Osteocyte (in vitro differentiated cells): ENCODE data around the gene KIAA1958. TPM values are rescaled to one million over a fixed set of nuclear protein-coding genes. Genes with fewer than 3 reads are reported as not detected.
A peak's percentile ranks its signal among the peaks of the same experiment; 100 is the strongest.

ENCODE experiments used
- DNase-seq: peaks from one replicate; pipeline ENCODE4 v3.0.0; 2021; ENCODE audit warnings: mixed read lengths; ENCODE audit not compliant: unreplicated experiment; ENCODE audit errors: extremely low spot score
- H3K27ac Mint-ChIP-seq: one replicate; pipeline ENCODE4 v1.8.0; 2021; ENCODE audit warnings: mild to moderate bottlenecking, mixed read lengths; ENCODE audit not compliant: unreplicated experiment
- H3K27me3 Mint-ChIP-seq: one replicate; pipeline ENCODE4 v1.8.0; 2021; ENCODE audit warnings: mixed read lengths; ENCODE audit not compliant: unreplicated experiment
- H3K36me3 Mint-ChIP-seq: one replicate; pipeline ENCODE4 v1.8.0; 2021; ENCODE audit warnings: mixed read lengths; ENCODE audit not compliant: unreplicated experiment
- H3K4me1 Mint-ChIP-seq: one replicate; pipeline ENCODE4 v1.8.0; 2021; ENCODE audit warnings: mixed read lengths; ENCODE audit not compliant: unreplicated experiment
- H3K4me3 Mint-ChIP-seq: one replicate; pipeline ENCODE4 v1.8.0; 2021; ENCODE audit warnings: mild to moderate bottlenecking, moderate library complexity, mixed read lengths; ENCODE audit not compliant: unreplicated experiment
- H3K9me3 Mint-ChIP-seq: one replicate; pipeline ENCODE4 v1.8.0; 2021; ENCODE audit warnings: mixed read lengths; ENCODE audit not compliant: unreplicated experiment
- total RNA-seq: library from RNA; stranded (reverse); gene quantifications from 2 replicates; pipeline ENCODE4 v1.2.1, GENCODE V29; 2021
- TF ChIP-seq, protein P1 (sequence below): fragments of 200-600 bp; sonication (generic); IDR thresholded peaks from 2 replicates; pipeline ENCODE4 v1.5.0; 2021; ENCODE audit warnings: antibody characterized with exemption, mild to moderate bottlenecking, moderate library complexity

KIAA1958 gene
- total RNA-seq, 1 donor from 2014 or later = 4.9 TPM

DNA sequence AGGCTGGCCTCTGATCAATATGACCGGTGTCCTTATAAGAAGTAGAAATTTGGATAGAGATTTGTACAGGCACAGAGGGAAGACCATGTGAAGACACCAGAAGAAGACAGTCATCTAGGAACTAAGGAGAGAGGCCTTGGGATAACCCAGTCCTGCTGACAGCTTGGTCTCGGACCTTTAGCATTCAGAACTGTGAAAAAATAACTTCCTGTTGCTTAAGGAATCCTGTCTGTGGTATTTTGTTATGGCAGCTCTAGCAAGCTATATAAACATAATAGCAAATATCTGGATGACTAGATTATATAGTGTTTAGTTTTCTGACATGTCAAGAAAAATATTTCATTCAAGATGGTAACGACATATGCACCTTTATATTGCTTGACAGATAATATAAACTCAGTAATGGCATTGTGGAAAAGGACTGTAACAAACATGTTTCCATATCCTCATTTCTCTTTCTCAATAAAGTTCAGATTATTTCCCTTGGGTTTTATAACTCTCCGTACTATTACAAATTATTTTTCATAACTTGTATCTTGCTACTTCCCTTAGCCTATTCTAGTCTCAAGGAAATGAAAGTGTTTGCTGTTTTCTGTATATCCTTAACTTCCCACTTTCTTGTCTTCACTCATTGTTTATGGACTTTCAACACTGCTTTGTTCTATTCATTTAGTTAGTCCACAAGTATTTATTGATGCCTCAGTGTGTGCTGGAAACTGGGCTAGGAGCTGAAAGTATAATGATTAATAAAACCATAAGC, 62.4 kb downstream of the KIAA1958 start:
- Mint-ChIP-seq H3K9me3 (no peaks in the 10 kb centered on the region), H3K4me3 (no peak overlapping the region), H3K4me1 (peaks cover 20% of the 10 kb centered on the region), H3K27me3 (no peaks in the 10 kb centered on the region), H3K36me3 (no peaks in the 10 kb centered on the region), H3K27ac (peak overlapping the region; percentile 72)
- TF ChIP-seq, protein P1, sequence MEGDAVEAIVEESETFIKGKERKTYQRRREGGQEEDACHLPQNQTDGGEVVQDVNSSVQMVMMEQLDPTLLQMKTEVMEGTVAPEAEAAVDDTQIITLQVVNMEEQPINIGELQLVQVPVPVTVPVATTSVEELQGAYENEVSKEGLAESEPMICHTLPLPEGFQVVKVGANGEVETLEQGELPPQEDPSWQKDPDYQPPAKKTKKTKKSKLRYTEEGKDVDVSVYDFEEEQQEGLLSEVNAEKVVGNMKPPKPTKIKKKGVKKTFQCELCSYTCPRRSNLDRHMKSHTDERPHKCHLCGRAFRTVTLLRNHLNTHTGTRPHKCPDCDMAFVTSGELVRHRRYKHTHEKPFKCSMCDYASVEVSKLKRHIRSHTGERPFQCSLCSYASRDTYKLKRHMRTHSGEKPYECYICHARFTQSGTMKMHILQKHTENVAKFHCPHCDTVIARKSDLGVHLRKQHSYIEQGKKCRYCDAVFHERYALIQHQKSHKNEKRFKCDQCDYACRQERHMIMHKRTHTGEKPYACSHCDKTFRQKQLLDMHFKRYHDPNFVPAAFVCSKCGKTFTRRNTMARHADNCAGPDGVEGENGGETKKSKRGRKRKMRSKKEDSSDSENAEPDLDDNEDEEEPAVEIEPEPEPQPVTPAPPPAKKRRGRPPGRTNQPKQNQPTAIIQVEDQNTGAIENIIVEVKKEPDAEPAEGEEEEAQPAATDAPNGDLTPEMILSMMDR = no peak
- DNase-seq = no peak

DNA sequence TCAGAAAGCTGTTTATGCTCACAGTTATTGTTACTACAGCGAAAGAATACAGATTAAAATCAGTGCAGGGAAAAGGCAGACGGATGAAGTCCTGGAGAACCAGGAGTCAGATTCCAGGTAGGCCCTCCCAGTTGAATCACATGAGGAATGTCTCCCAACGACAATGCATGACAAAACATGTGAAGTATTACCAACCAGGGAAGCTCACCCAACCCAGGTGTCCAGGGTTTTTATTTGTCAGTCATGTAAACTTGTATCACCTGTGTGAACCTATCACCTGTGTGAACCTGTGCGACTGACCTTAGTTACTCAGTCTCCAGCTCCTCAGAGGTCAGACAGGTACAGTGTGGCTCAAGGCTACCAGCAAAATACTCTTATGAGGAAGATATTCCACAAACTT, 63.9 kb downstream of the KIAA1958 start:
- H3K4me1 Mint-ChIP-seq = peaks cover 20% of the 10 kb centered on the region
- H3K27me3 Mint-ChIP-seq = no peaks in the 10 kb centered on the region
- H3K36me3 Mint-ChIP-seq = no peaks in the 10 kb centered on the region
- H3K27ac Mint-ChIP-seq = no peak overlapping the region
- no peak for DNase-seq
- no peaks in the 10 kb centered on the region for H3K9me3 Mint-ChIP-seq
- no peak overlapping the region for H3K4me3 Mint-ChIP-seq
- TF ChIP-seq, protein P1 = no peak

DNA sequence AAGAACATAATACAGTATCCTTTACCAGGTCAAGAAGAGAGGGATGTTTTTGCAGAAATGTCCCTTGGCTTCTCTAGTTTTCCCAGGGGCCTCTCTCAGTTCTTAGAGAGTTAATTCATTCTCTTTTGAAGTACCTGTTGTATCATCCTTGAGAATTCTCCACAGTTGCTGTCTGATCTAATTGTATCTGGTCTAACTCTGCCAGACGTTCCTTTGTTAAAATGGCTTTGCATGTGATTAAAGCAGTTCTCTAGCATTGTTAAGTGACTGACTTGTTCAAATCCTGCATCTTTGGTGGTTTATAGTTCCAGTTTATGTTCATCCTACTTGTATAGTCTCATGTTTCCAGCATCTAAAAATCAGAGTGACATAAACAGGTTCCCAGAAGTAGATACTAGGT, 65.0 kb downstream of the KIAA1958 start:
- Mint-ChIP-seq H3K27me3 (no peaks in the 10 kb centered on the region), H3K4me3 (no peak overlapping the region), H3K4me1 (peaks cover 19% of the 10 kb centered on the region), H3K36me3 (no peaks in the 10 kb centered on the region), H3K9me3 (no peaks in the 10 kb centered on the region), H3K27ac (no peak overlapping the region)
- TF ChIP-seq, protein P1 = no peak
- no peak for DNase-seq

DNA sequence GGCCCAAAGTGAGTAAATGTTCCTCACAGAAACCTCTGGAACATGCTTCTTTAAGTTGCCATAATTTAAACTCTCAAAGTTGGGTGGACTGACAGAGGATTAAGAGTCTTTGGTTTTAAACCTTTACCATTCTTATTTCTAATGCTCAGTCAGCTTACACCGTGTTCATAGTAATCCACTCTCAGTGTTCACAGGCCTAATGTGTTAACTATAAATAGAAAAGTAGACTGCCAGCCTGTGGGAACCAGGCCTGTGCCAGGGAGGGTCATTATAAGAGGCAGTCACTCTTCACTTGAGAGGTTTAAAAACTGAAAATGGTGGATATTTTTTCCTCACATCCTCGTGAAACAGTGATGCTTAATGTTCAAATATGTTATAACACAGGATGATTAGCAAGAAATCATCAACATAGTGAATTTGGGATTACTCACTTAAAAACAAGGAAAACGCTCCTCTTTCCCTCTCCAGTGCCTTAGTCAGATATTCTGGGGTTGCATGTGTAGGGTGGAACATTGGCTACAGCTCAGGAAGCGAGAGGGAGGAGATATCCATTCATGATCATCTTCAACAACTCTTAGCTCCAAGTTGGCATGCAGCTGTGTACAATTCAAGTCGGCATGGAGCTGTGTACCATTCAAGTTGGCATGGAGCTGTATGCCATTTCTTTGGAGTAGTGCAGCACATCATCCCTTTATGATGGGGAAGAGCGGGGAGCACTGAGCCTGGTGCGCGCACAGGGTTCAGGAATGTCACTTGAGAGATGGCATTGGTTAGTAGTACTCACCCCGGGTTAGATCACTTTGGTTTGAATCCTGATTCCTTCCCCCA, 65.8 kb downstream of the KIAA1958 start:
- no peaks in the 10 kb centered on the region for H3K9me3 Mint-ChIP-seq
- no peak for DNase-seq

More for the DNA sequence above, 65.8 kb downstream of the KIAA1958 start:
- TF ChIP-seq, protein P1 = no peak
- peaks cover 18% of the 10 kb centered on the region for H3K4me1 Mint-ChIP-seq
- no peaks in the 10 kb centered on the region for H3K27me3 Mint-ChIP-seq
- H3K27ac Mint-ChIP-seq = no peak overlapping the region
- no peaks in the 10 kb centered on the region for H3K36me3 Mint-ChIP-seq
- no peak overlapping the region for H3K4me3 Mint-ChIP-seq
